K562 (cell line): ENCODE measurements around the gene CD68. TPM values are rescaled to one million over a fixed set of nuclear protein-coding genes. Genes with fewer than 3 reads are reported as not detected.

Experiments
- ATAC-seq: fragments of 200-7000 bp; cut with Tn5 transposase; 3 replicates; pipeline ENCODE4 v1.9.1; 2020; ENCODE audit warnings: moderate library complexity
- BruUV-seq: library from RNA; stranded (reverse); fragments of 400-500 nt; replicated peaks from 2 replicates; lab custom pipeline; 2021; lab: Mats Ljungman, UMichigan
- CTCF ChIA-PET: fragments of 300-600 bp; formaldehyde crosslinking; extraction: SDS; loops from one replicate; lab custom pipeline; 2021; ENCODE audit warnings: low intra/inter-chr PET ratio; lab: Yijun Ruan, JAX
- POLR2A ChIA-PET: fragments of 300-600, 350-650 bp; sonication (Branson Sonifier 250); formaldehyde crosslinking; extraction: SDS; loops from one replicate; lab custom pipeline; 2021; ENCODE audit warnings: antibody characterized with exemption, inconsistent platforms; lab: Yijun Ruan, JAX
- DNase-seq, 4 experiments: peaks; one replicate each; pipeline versions ENCODE4 v3.0.0 to v3.0.0-alpha.2; 2011 to 2018; ENCODE audit warnings: low spot score in 3 of 4, mixed read lengths in 3 of 4; ENCODE audit errors: extremely low read depth in 1 of 4
- FAIRE-seq: peaks from 2 replicates; lab custom pipeline; 2011; peaks lifted over from hg19 to GRCh38; lab: Jason Lieb, UNC
- H2AFZ ChIP-seq: 2 replicates; pipeline ENCODE4 v1.6.0; 2011; ENCODE audit warnings: low read depth, low read length, control low read depth, inconsistent platforms
- H3K27ac ChIP-seq: fragments of 200-600 bp; 3 replicates; pipeline ENCODE4 v1.8.0; 2011; ENCODE audit warnings: low read depth, mild to moderate bottlenecking, control low read depth, inconsistent platforms, low read length, moderate library complexity, mixed read lengths; ENCODE audit errors: extremely low read depth
- H3K27me3 ChIP-seq, 2 experiments: fragments of 300-600 bp in 1 of 2; 2 replicates in 1 of 2; 3 replicates in 1 of 2; pipeline versions ENCODE4 v1.6.0 to v1.8.0; 2011; ENCODE audit warnings: inconsistent platforms in 2 of 2, low read length in 2 of 2, mild to moderate bottlenecking in 1 of 2, mixed read lengths in 1 of 2, moderate library complexity in 1 of 2; ENCODE audit not compliant: control insufficient read depth in 2 of 2, insufficient read depth in 2 of 2
- H3K36me3 ChIP-seq: fragments of 300-600 bp; 3 replicates; pipeline ENCODE4 v1.8.0; 2011; ENCODE audit warnings: mild to moderate bottlenecking, low read length, inconsistent platforms; ENCODE audit not compliant: control insufficient read depth, insufficient read depth
- H3K4me1 ChIP-seq, 2 experiments: fragments of 200-600 bp in 1 of 2; replicated peaks in 1 of 2; 2 replicates in 1 of 2; 3 replicates in 1 of 2; pipeline versions ENCODE4 v1.5.1 to v1.8.0; 2011; ENCODE audit warnings: inconsistent platforms in 2 of 2, low read length in 2 of 2, mild to moderate bottlenecking in 1 of 2, mixed read lengths in 1 of 2, moderate library complexity in 1 of 2; ENCODE audit not compliant: control insufficient read depth in 2 of 2, insufficient read depth in 2 of 2
- H3K4me2 ChIP-seq: 2 replicates; pipeline ENCODE4 v1.6.1; 2011; ENCODE audit warnings: low read length, control low read depth, inconsistent platforms, mixed read lengths; ENCODE audit not compliant: insufficient read depth
- H3K4me3 ChIP-seq: fragments of 200-600 bp; sonication (generic), shearing (Covaris generic); 2 replicates; pipeline ENCODE4 v1.5.1; 2016; ENCODE audit warnings: control low read depth, inconsistent platforms
- H3K79me2 ChIP-seq: fragments of 200-600 bp; 3 replicates; pipeline ENCODE4 v1.8.0; 2011; ENCODE audit warnings: low read length, inconsistent platforms; ENCODE audit not compliant: control insufficient read depth, insufficient read depth
- H3K9ac ChIP-seq, 2 experiments: 2 replicates each; pipeline versions ENCODE4 v1.6.0 to v1.6.1; 2011; ENCODE audit warnings: low read depth in 2 of 2, low read length in 2 of 2, control low read depth in 1 of 2, inconsistent platforms in 1 of 2, mild to moderate bottlenecking in 1 of 2, mixed read lengths in 1 of 2; ENCODE audit not compliant: insufficient read depth in 1 of 2
- H3K9me1 ChIP-seq: one replicate; pipeline ENCODE4 v1.6.0; 2011; ENCODE audit warnings: inconsistent platforms, mild to moderate bottlenecking, low read length, moderate library complexity; ENCODE audit not compliant: control insufficient read depth, insufficient read depth
- H3K9me3 ChIP-seq: replicated peaks from 2 replicates; pipeline ENCODE4 v1.5.1; 2011; ENCODE audit warnings: low read depth, low read length, inconsistent platforms; ENCODE audit not compliant: control insufficient read depth, insufficient read depth
- H4K20me1 ChIP-seq: replicated peaks from 2 replicates; pipeline ENCODE4 v1.6.1; 2011; ENCODE audit warnings: low read length, inconsistent platforms, mixed read lengths; ENCODE audit not compliant: control insufficient read depth, insufficient read depth
- ARID3B ChIP-seq: fragments of 250-450 bp; sonication (Bioruptor Pico); IDR thresholded peaks from 2 replicates; pipeline ENCODE4 v1.4.0; 2020; ENCODE audit warnings: borderline replicate concordance
- ASH1L ChIP-seq: fragments of 450-650 bp; IDR thresholded peaks from 2 replicates; pipeline ENCODE4 v1.6.1; 2018; ENCODE audit warnings: borderline replicate concordance, mild to moderate bottlenecking, low read depth; ENCODE audit not compliant: partially characterized antibody
- ATF1 ChIP-seq, 2 experiments: fragments of 450-650 bp in 1 of 2; IDR thresholded peaks; 2 replicates each; pipeline ENCODE4 v1.6.1; 2016; ENCODE audit warnings: missing compliant biosample characterization in 1 of 2, missing genetic modification characterization in 1 of 2
- CBX5 ChIP-seq: IDR thresholded peaks from 2 replicates; pipeline ENCODE4 v1.6.1; 2014; ENCODE audit warnings: low read depth, borderline replicate concordance
- CCAR2 ChIP-seq: fragments of 200-400 bp; formaldehyde crosslinking; IDR thresholded peaks from 2 replicates; pipeline ENCODE4 v1.6.1; 2017; ENCODE audit warnings: mild to moderate bottlenecking, low read depth, low read length
- CCNT2 ChIP-seq: IDR thresholded peaks from 2 replicates; pipeline ENCODE4 v1.6.1; 2011; ENCODE audit warnings: borderline replicate concordance, low read depth, mild to moderate bottlenecking, moderate library complexity, mixed read lengths, low read length; ENCODE audit not compliant: insufficient read length; ENCODE audit errors: extremely low read depth
- DIDO1 ChIP-seq: fragments of 450-650 bp; IDR thresholded peaks from 2 replicates; pipeline ENCODE4 v1.6.1; 2016; ENCODE audit warnings: low read depth, missing biosample characterization, missing genetic modification characterization
- DPF2 ChIP-seq: fragments of 450-650 bp; IDR thresholded peaks from 2 replicates; pipeline ENCODE4 v1.6.1; 2016
- EGR1 ChIP-seq: fragments of 450-650 bp; conservative IDR thresholded peaks from 2 replicates; pipeline ENCODE4 v1.6.1; 2017; ENCODE audit warnings: mild to moderate bottlenecking
- EP400 ChIP-seq: fragments of 450-650 bp; IDR thresholded peaks from 2 replicates; pipeline ENCODE4 v1.6.1; 2017; ENCODE audit warnings: antibody characterized with exemption, mild to moderate bottlenecking, moderate library complexity
- FIP1L1 ChIP-seq: fragments of 200-400 bp; formaldehyde crosslinking; IDR thresholded peaks from 2 replicates; pipeline ENCODE4 v1.6.1; 2018; ENCODE audit warnings: mild to moderate bottlenecking, low read depth, low read length; ENCODE audit not compliant: poor library complexity, severe bottlenecking
- NFE2L1 ChIP-seq: fragments of 450-650 bp; IDR thresholded peaks from 2 replicates; pipeline ENCODE4 v1.6.1; 2016; ENCODE audit warnings: missing genetic modification characterization, low read depth, mild to moderate bottlenecking, missing compliant biosample characterization, moderate library complexity, borderline replicate concordance
- NFIC ChIP-seq: fragments of 450-650 bp; IDR thresholded peaks from 2 replicates; pipeline ENCODE4 v1.6.1; 2017; ENCODE audit warnings: mild to moderate bottlenecking, inconsistent platforms
- PHF8 ChIP-seq: fragments of 200-600 bp; sonication (generic); IDR thresholded peaks from 2 replicates; pipeline ENCODE4 v1.6.1; 2012; ENCODE audit warnings: mixed run types, mild to moderate bottlenecking, inconsistent platforms, low read length, moderate library complexity, borderline replicate concordance
- SIN3A ChIP-seq, 2 experiments: fragments of 150-350 bp in 1 of 2; IDR thresholded peaks; 2 replicates each; pipeline ENCODE4 v1.6.1; 2011 to 2016; ENCODE audit warnings: borderline replicate concordance in 2 of 2, low read depth in 2 of 2, low read length in 2 of 2, mild to moderate bottlenecking in 2 of 2, moderate library complexity in 2 of 2; ENCODE audit not compliant: control insufficient read depth in 1 of 2
- SUPT5H ChIP-seq: fragments of 450-650 bp; IDR thresholded peaks from 2 replicates; pipeline ENCODE4 v1.6.1; 2016
- TFAP4 ChIP-seq: sonication (generic); formaldehyde crosslinking; IDR thresholded peaks from 2 replicates; pipeline ENCODE4 v1.8.0; 2022; ENCODE audit warnings: missing genetic modification reagents, mild to moderate bottlenecking, moderate library complexity, borderline replicate concordance
- ZNF583 ChIP-seq: fragments of 250-450 bp; sonication (Bioruptor Pico); IDR thresholded peaks from 2 replicates; pipeline ENCODE4 v1.4.0; 2020
- ZNF830 ChIP-seq: fragments of 250-450 bp; sonication (Bioruptor Pico); IDR thresholded peaks from 2 replicates; pipeline ENCODE4 v1.5.0; 2021; ENCODE audit warnings: mild to moderate bottlenecking
- WGBS: fragments of 100-300 bp; shearing (Covaris generic); methylation state at CpG from one replicate; pipeline ENCODE4 v1.1.6; 2016; ENCODE audit warnings: low coverage, mixed read lengths; ENCODE audit not compliant: insufficient coverage; ENCODE audit errors: missing lambda C conversion rate; 5-methylcytosine and 5-hydroxymethylcytosine counted together
- in situ Hi-C: fragments of 300-500 bp; cut with MboI; formaldehyde crosslinking; loops from 4 replicates; pipeline ENCODE4 v1.15.0; 2018; ENCODE audit warnings: inconsistent platforms, mixed read lengths
- intact Hi-C: fragments of 100-400 bp; cut with micrococcal nuclease; formaldehyde crosslinking; loops from 2 replicates; pipeline ENCODE4 v1.14.2; 2022
- polyA plus RNA-seq, 8 experiments: library from polyadenylated mRNA; depleted of rRNA in 4 of 8; stranded (reverse) in 5 of 8; unstranded in 3 of 8; fragments of >200 nt; fragmentation: Nextera tagmentation in 2 of 8; fragmentation: Illumina TruSeq in 1 of 8; extraction: Ambion mirVana in 2 of 8; extraction: Trizol in 1 of 8; gene quantifications; 2 replicates each; pipeline versions ENCODE4 v1.2.1 to v1.2.3, GENCODE V29; 2011 to 2014; ENCODE audit warnings: inconsistent platforms in 1 of 8, missing spikeins in 1 of 8
- total RNA-seq, 7 experiments: library from RNA; depleted of rRNA in 6 of 7; stranded (reverse); fragments of >200 nt in 6 of 7; fragmentation: Illumina TruSeq in 2 of 7; extraction: Trizol in 2 of 7; gene quantifications; 2 replicates each; pipeline versions ENCODE4 v1.2.1 to v1.2.3, GENCODE V29; 2011 to 2021; ENCODE audit warnings: low replicate concordance in 1 of 7

The CD68 gene
- total and polyA plus RNA-seq, 9 of the 15 experiments (the other 6 are each of a cell fraction or from before 2014, with no cell fraction given): 28.2 to 89.8 (median 37.7) TPM

DNA sequence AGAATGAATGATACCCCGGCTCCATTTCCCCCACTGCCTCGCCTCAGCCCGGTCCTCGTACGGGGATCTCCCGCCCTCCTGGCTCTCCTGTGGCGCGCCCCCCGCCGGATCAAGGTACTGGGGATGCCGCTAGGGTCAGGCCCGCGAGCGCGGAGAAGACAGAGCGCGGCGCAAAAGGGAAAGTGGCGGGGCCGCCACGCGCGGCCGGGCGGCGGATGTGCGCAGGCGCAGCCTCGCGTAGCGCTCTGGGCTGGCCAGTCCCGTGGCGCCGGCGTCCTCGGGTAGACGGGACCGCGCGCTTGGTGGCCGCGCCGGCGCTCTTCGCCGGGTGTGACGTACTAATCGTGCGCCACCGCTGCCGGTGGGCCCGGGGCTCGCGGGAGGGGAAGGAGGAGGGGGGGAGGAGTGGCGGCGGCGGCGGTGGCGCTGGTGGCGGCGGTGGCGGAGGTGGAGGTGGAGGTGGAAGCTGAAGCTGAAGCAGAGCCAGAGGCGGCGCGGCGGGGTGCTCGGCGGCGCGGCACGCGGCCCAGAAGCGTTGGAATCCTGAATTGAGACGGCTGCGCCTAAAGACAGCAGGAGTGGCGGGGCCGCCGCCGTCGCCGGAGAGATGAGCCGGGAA, 17.7 kb upstream of the CD68 start, which contains the start of gene SENP3:
Gene SENP3, plus strand, starts transcription at position 331 of the 619 bp plus-strand sequence. CDS start 1,158 bp downstream, outside the sequence.
- BruUV-seq: no TSS peak
- Histone ChIP-seq H3K27me3 (no peaks in the 10 kb centered on the region), H3K4me1 (peaks cover 10 to 52% of the 10 kb centered on the region in 2 experiments; a peak in 4 of 5 replicates), H3K9ac (peak within 1 kb of the TSS; percentile 85 to 95), H3K9me1 (no peaks in the 10 kb centered on the region), H3K36me3 (peaks cover 38% of the 10 kb centered on the region; the same call in 2 of the 3 replicates), H4K20me1 (no peaks in the 10 kb centered on the region), H3K27ac (peak within 1 kb of the TSS; percentile 81), H3K9me3 (no peaks in the 10 kb centered on the region), H3K4me2 (peak within 1 kb of the TSS; percentile 98), H3K4me3 (peak within 1 kb of the TSS; percentile 76), H2AFZ (peak within 1 kb of the TSS; percentile 90), H3K79me2 (peaks cover 33% of the 10 kb centered on the region)
- 2% methylated on average over 23 of the region's 82 CpGs for WGBS
- intact Hi-C loops (loop anchor here (1.0 to 5.0 kb wide), 3 partner anchors 47 to 204 kb away; partner anchors contain the start of genes POLR2A and TMEM95), in situ Hi-C loops (loop anchor here (25.0 kb wide), 1 partner anchor 524 kb away; the partner anchor contains the start of genes SLC16A11 and SLC16A13)
- FAIRE-seq: peak; percentile 52
- ChIA-PET POLR2A (interaction anchor here (1.1 kb wide), 1 partner anchor 155 kb away, joined by 4 read pairs; no protein-coding TSS in a partner anchor), CTCF (interaction anchor here (0.6 to 2.3 kb wide), 3 partner anchors 47 to 1937 kb away, joined by 3 to 16 read pairs (median 4); partner anchors contain the start of genes TP53 and WRAP53)
- ATAC-seq: peak; percentile 94
- peak; percentile 90 to 95 (median 90) for DNase-seq
- TF ChIP-seq CCAR2 (no peak), CCNT2 (peak; percentile 54), EP400 (peak; percentile 68; the same call in 1 of the 2 replicates), SUPT5H (peak; percentile 70; the same call in 1 of the 2 replicates), ARID3B (CRISPR knock-in tag) (no peak), EGR1 (no peak), CBX5 (no peak), ASH1L (no peak), TFAP4 (CRISPR knock-in tag) (peak; percentile 9; the same call in 1 of the 2 replicates), DPF2 (no peak), ZNF583 (no peak), ZNF830 (CRISPR knock-in tag) (no peak), NFIC (no peak), NFE2L1 (tag) (no peak), SIN3A (IDR thresholded peaks at IDR 0.05; ENCODE audit: borderline replicate concordance in 2 of 2, control insufficient read depth in 1 of 2, low read depth in 2 of 2, low read length in 2 of 2) (peak in 1 of 2 experiments; percentile 61; a peak in 1 of 4 replicates), FIP1L1 (peak; percentile 18), PHF8 (peak; percentile 63; the same call in 1 of the 2 replicates), ATF1 (CRISPR knock-in tag; IDR thresholded peaks at IDR 0.05) (peak; percentile 68), ATF1 (tag; IDR thresholded peaks at IDR 0.05) (peak; percentile 90), DIDO1 (tag) (no peak)
